ENCODE measurements around the gene CELSR1.

CELSR1 gene

GRCh38 chr22:46458525-46458924 is 78.9 kb downstream of the CELSR1 start:
- peaks cover 8% of the 10 kb centered on the region for H3K36me3 Mint-ChIP-seq (ENCODE audit: low read depth)
- no peak for TF ChIP-seq CTCF (IDR thresholded peaks at IDR 0.05)
- H3K27me3 Mint-ChIP-seq (ENCODE audit: low read depth, poor library complexity), result peaks cover 11% of the 10 kb centered on the region
- H3K4me1 Mint-ChIP-seq, result peaks cover 86% of the 10 kb centered on the region
- H3K27ac Mint-ChIP-seq, result no peak overlapping the region
- H3K9me3 Mint-ChIP-seq, result no peaks in the 10 kb centered on the region
- DNase-seq, result no peak
- H3K4me3 Mint-ChIP-seq, result no peak overlapping the region

DNA sequence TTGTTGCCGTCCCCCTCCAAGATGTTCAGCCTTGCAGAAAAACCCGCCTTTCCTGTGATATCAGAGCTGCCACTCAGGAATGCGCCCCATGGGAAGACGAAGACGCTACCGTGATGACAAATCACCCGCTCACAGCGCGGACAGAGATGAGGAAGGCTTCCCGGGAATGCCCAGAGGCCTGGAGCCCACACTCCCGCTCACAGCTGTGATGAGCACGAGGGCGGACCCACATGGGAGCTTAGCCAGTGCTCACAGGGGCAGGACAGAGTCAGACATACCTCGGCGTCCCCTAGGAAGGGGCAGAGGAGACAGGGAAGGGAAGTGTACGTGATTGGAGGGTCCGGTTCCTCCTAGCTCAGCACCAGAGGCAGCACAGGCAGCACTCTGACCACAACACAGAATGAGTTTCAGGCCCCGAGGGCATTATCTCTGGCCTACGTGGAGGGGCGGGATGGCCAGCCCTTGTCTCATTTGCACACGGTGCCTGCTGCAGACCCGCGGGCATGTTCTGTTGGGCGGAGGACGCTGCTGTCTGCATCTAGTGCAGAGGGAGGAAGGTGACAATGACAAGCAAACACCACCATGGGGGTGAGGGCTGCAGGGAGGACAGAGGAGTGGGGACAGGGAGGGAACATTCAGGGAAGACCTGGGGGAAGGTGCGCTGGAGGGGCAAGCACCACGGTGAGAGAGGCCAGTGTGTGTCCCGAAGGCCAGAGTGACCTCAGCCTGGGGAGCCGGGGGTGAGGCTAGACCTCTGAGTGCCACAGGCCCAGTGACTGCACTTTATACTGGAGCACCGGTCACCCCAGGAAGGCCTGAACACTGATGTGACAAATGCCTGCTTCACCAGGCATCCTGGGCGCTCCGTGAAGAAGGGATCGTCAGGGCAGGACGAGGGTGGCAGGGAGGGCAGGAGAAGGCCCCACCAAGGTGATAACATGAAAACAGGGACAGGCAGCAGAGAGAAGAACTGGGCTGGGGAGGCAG is 79.6 kb downstream of the CELSR1 start:
- Mint-ChIP-seq H3K27ac (peak overlapping the region; percentile 86), H3K9me3 (no peaks in the 10 kb centered on the region), H3K4me1 (peaks cover 88% of the 10 kb centered on the region), H3K36me3 (ENCODE audit: low read depth) (peaks cover 5% of the 10 kb centered on the region), H3K4me3 (no peak overlapping the region), H3K27me3 (ENCODE audit: low read depth, poor library complexity) (peaks cover 14% of the 10 kb centered on the region)
- TF ChIP-seq CTCF (IDR thresholded peaks at IDR 0.05), result no peak
- DNase-seq, result peak; percentile 49

GRCh38 chr22:46456818-46457163 is 80.6 kb downstream of the CELSR1 start:
- no peak for DNase-seq
- no peak overlapping the region for H3K27ac Mint-ChIP-seq
- TF ChIP-seq CTCF (IDR thresholded peaks at IDR 0.05), result no peak
- peaks cover 9% of the 10 kb centered on the region for H3K27me3 Mint-ChIP-seq (ENCODE audit: low read depth, poor library complexity)
- H3K4me1 Mint-ChIP-seq, result peaks cover 83% of the 10 kb centered on the region
- no peaks in the 10 kb centered on the region for H3K9me3 Mint-ChIP-seq
- no peak overlapping the region for H3K4me3 Mint-ChIP-seq
- H3K36me3 Mint-ChIP-seq (ENCODE audit: low read depth), result no peaks in the 10 kb centered on the region

- H3K27me3 Mint-ChIP-seq (ENCODE audit: low read depth, poor library complexity), result peaks cover 9% of the 10 kb centered on the region
- H3K36me3 Mint-ChIP-seq (ENCODE audit: low read depth), result no peaks in the 10 kb centered on the region
- DNase-seq, result no peak
- peaks cover 81% of the 10 kb centered on the region for H3K4me1 Mint-ChIP-seq
- no peaks in the 10 kb centered on the region for H3K9me3 Mint-ChIP-seq
- TF ChIP-seq CTCF (IDR thresholded peaks at IDR 0.05), result no peak
- H3K27ac Mint-ChIP-seq, result no peak overlapping the region
- H3K4me3 Mint-ChIP-seq, result no peak overlapping the region
These were observed 82.0 kb downstream of the CELSR1 start for GRCh38 chr22:46455446-46455845.

DNA sequence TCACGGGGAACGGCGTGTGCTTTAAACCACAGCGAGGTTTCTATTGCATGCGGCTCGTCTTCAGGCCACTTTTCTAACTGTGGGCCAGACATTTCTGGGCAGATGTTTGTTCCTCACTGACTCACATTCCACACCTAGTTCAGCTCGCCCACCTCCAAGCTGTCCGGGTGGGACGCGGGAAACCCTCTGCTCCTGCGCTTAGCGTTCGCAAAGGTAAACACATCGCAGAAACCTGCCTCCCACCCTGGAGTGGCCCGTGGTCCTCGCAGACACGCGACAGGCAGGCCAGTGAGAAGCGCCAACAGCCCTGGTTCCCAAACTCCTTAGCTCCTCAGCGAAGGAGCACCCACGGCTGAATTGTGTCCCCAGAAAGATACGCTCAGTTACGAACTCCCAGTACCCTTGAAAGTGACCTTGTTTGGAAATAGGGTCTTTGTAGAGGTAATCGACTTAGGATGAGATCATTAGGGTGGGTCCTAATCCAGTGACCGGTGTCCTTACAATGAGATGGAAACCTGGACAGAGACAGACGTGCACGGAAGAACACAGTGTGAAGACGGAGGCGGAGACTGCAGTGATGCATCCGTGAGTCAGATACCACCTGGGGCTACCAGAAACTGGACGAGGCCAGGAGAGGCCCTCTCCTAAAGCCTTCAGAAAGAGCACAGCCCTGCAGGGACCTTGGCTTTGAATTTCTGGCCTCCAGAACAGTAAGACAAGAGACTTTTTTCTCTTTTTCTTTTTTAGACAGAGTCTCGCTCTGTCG is 82.7 kb downstream of the CELSR1 start:
- TF ChIP-seq CTCF (IDR thresholded peaks at IDR 0.05), result no peak
- Mint-ChIP-seq H3K9me3 (no peaks in the 10 kb centered on the region), H3K36me3 (ENCODE audit: low read depth) (no peaks in the 10 kb centered on the region), H3K27me3 (ENCODE audit: low read depth, poor library complexity) (peaks cover 8% of the 10 kb centered on the region), H3K4me1 (peaks cover 81% of the 10 kb centered on the region), H3K4me3 (no peak overlapping the region), H3K27ac (peak overlapping the region; percentile 2)
- no peak for DNase-seq
